ENCODE data around the gene KHDRBS2. TPM values are rescaled to one million over a fixed set of nuclear protein-coding genes. Genes with fewer than 3 reads are reported as not detected.
A peak's percentile ranks its signal among the peaks of the same experiment; 100 is the strongest.

Gene KHDRBS2
- total RNA-seq: 10 to 100 TPM in 4 of 6 donors, 1 to 10 TPM in 2; 5.4 to 48.2 (median 17.9) TPM

DNA sequence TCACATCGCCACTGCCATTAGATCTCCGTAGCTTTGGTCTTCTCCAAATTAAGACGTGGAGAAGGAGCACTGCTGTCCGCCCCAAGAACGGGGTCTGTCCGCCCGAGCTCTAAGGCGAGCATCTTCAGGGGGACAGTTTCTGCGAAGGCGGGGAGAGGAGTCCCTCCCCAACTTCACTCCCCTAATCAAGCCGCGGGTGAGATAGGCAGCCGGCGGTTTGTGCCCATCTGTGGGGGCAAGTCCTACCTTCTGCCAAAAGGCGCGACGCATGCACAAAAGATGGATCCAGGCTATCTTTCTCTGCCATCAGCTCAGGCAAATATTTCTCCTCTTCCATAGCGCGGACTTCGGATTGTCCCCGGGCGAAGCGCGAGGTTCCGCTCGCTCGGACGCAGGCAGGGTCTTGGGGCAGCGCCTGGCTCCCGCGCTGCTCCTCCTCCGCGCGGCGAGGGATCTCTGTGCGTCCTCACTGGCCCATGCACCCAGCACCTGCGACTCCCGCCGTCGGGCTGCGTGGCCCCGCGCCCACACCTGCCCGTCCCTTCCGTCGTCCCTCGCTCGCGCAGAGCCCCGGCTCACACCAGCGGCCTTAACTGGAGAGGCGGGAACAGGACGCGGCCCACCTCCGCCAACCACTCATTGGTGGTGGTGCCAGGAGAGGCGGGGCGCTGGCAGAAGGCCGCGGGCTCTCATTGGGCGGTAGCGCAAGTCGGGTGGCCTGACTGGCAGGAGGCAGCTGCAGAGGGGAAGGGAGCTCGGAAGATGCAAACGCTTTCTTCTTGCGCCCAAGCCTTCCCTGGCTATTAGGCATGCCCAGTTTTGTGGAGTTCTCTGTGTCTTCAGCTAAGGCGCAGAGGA, at the start of gene KHDRBS2:
Gene KHDRBS2, minus strand, starts transcription at position 614 of the 858 bp plus-strand sequence.
- Histone ChIP-seq H3K27me3 (no peaks in the 10 kb centered on the region), H3K36me3 (no peaks in the 10 kb centered on the region), H3K4me3 (peak within 1 kb of the TSS; percentile 56 to 73 (median 68)), H3K4me1 (peaks cover 0 to 21% (median 11%) of the 10 kb centered on the region in 4 donors), H3K27ac (peak within 1 kb of the TSS; percentile 29 to 84 (median 58)), H3K9me3 (no peaks in the 10 kb centered on the region)
- DNase-seq (peak; percentile 91 to 98), ATAC-seq (ENCODE audit: low FRiP score in 2 of 2) (peak; percentile 99)
- 3 to 5% methylated on average over 12 to 62 of the region's 66 CpGs for WGBS, 2 donors
- TF ChIP-seq POLR2AphosphoS5 (IDR thresholded peaks at IDR 0.05): peak in 1 of 2 donors; percentile 26
- TF ChIP-seq POLR2A (IDR thresholded peaks at IDR 0.05): peak in 2 of 4 donors; percentile 19 to 61
- no peak for TF ChIP-seq EP300 (IDR thresholded peaks at IDR 0.05)
- TF ChIP-seq, protein P1, sequence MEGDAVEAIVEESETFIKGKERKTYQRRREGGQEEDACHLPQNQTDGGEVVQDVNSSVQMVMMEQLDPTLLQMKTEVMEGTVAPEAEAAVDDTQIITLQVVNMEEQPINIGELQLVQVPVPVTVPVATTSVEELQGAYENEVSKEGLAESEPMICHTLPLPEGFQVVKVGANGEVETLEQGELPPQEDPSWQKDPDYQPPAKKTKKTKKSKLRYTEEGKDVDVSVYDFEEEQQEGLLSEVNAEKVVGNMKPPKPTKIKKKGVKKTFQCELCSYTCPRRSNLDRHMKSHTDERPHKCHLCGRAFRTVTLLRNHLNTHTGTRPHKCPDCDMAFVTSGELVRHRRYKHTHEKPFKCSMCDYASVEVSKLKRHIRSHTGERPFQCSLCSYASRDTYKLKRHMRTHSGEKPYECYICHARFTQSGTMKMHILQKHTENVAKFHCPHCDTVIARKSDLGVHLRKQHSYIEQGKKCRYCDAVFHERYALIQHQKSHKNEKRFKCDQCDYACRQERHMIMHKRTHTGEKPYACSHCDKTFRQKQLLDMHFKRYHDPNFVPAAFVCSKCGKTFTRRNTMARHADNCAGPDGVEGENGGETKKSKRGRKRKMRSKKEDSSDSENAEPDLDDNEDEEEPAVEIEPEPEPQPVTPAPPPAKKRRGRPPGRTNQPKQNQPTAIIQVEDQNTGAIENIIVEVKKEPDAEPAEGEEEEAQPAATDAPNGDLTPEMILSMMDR (IDR thresholded peaks at IDR 0.05): no peak

DNA sequence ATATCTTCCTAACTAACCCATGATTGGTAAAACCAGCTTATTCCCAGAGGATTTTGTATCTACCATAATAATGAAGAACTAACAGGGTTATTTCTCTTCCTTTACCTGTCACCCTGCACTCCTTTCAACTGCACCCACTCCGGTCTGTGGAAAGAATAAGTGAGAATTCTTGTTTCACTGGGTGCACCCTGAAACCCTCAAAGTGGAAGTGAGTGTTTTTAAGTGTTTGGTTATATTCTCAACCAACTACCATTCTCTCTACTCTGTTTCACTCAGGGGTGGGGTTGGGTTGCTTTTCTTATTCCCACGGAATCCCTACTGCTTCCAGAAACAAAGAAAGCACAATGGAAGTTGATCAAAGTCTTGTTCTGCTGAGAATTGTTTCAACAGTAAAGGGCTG, 42.6 kb upstream of the KHDRBS2 start:
- H3K4me1 ChIP-seq: peaks cover 0 to 6% (median 0%) of the 10 kb centered on the region in 4 donors
- WGBS, 2 donors: 44 to 67% methylated on average over 2 of the region's 2 CpGs
- H3K27me3 ChIP-seq: no peaks in the 10 kb centered on the region
- H3K36me3 ChIP-seq: no peaks in the 10 kb centered on the region
- DNase-seq (no peak), ATAC-seq (ENCODE audit: low FRiP score in 2 of 2) (no peak)
- H3K27ac ChIP-seq: no peak overlapping the region
- TF ChIP-seq, protein P1 (IDR thresholded peaks at IDR 0.05): no peak
- TF ChIP-seq POLR2AphosphoS5 (IDR thresholded peaks at IDR 0.05): no peak
- TF ChIP-seq POLR2A (IDR thresholded peaks at IDR 0.05): no peak
- no peak for TF ChIP-seq EP300 (IDR thresholded peaks at IDR 0.05)
- no peak overlapping the region for H3K4me3 ChIP-seq
- peaks cover 0 to 4% (median 0%) of the 10 kb centered on the region in 4 donors for H3K9me3 ChIP-seq

DNA sequence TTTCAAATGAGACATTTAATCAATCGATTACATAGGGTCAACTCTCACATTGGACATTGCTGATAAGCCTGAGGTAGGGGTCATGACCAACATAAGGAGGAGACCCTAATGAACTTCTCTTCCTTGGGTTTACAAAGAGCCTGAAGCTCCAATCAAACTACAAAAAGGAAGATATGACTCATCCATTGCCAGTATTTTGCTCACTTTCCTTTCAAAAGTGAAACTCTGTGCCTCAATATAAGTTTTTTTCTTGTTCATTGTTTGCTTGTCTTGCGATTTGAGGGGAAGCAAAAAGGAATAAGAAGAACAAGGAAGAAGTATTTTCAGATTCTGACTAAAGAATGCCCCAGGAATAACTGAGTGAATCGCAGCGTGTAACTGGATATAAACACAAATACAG, 38.8 kb upstream of the KHDRBS2 start:
- TF ChIP-seq EP300 (IDR thresholded peaks at IDR 0.05): no peak
- TF ChIP-seq POLR2A (IDR thresholded peaks at IDR 0.05): no peak
- no peak for TF ChIP-seq POLR2AphosphoS5 (IDR thresholded peaks at IDR 0.05)
- TF ChIP-seq, protein P1 (IDR thresholded peaks at IDR 0.05): no peak
- Histone ChIP-seq H3K36me3 (no peaks in the 10 kb centered on the region), H3K4me3 (no peak overlapping the region), H3K9me3 (no peaks in the 10 kb centered on the region), H3K27me3 (no peaks in the 10 kb centered on the region), H3K4me1 (peaks cover 0 to 6% (median 0%) of the 10 kb centered on the region in 4 donors), H3K27ac (no peak overlapping the region)
- WGBS, 2 donors: 51 to 56% methylated on average over 4 of the region's 4 CpGs
- ATAC-seq (ENCODE audit: low FRiP score in 2 of 2): no peak
- no peak for DNase-seq

DNA sequence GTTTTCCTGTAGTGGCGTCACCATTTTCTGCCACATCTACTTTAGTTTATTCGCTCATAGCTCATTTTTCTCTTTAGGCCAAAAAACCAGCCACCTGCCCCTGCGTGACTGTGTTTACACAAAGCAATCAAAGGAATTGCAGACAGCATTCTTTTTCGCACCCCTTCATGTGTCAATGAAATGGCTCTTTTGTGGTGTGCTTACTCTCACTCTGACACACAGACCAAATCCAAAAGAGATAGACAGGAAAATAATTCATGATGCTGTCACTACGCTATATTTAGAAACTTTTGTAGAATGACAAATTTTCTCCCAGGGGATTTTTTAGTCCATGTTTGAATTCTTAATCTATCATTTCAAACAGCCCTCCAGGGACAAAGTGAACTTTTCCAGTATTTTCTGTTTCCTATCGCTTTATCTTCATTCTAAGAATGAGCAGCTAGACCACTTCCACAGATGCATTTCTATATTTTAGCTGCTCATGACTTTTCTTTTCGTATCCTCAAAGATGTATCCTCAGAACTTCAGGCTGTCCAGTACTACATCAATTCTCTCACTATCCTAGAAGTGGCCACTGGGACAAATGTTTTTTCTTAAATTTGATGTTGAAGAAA, 37.9 kb upstream of the KHDRBS2 start:
- Histone ChIP-seq H3K36me3 (no peaks in the 10 kb centered on the region), H3K27ac (no peak overlapping the region), H3K27me3 (no peaks in the 10 kb centered on the region), H3K4me3 (no peak overlapping the region), H3K4me1 (peaks cover 0 to 6% (median 0%) of the 10 kb centered on the region in 4 donors), H3K9me3 (no peaks in the 10 kb centered on the region)
- WGBS, 2 donors: 83 to 84% methylated on average over 7 of the region's 7 CpGs
- TF ChIP-seq POLR2A (IDR thresholded peaks at IDR 0.05): no peak
- no peak for TF ChIP-seq EP300 (IDR thresholded peaks at IDR 0.05)
- TF ChIP-seq POLR2AphosphoS5 (IDR thresholded peaks at IDR 0.05): no peak
- TF ChIP-seq, protein P1 (IDR thresholded peaks at IDR 0.05): no peak
- DNase-seq: no peak
- ATAC-seq (ENCODE audit: low FRiP score in 2 of 2): no peak
